T-helper 9 cell (primary cell): ENCODE results near the gene SLC25A6.
"Not testable (repeated sequence)": the region's sequence is repeated elsewhere in the genome, so short reads cannot be mapped to it uniquely, and the experiment has no call there.

Source experiments
- DNase-seq: peaks from one replicate; pipeline ENCODE4 v3.0.0-alpha.2; 2020
- total RNA-seq, 2 donors: gene quantifications; one replicate each; lab custom pipeline; 2026; lab: John Stamatoyannopoulos, UW

SLC25A6 gene
- total RNA-seq = 252 to 303 reads per million in 2 donors

GRCh38 chrX:1391707-1392375 lies at the start of gene SLC25A6:
Gene SLC25A6 (minus strand): TSS chrX:1392113. CDS start chrX:1392009, 104 bp downstream.
- peak; percentile 99 for DNase-seq

GRCh38 chrX:1440506-1440905 lies 48.6 kb upstream of the SLC25A6 start:
- DNase-seq = no peak

GRCh38 chrX:1435241-1435895 lies 43.5 kb upstream of the SLC25A6 start:
- DNase-seq = no peak

GRCh38 chrX:1434871-1435240 lies 42.9 kb upstream of the SLC25A6 start:
- no peak for DNase-seq

- DNase-seq = no peak
Observed at GRCh38 chrX:1433646-1434357, 41.9 kb upstream of the SLC25A6 start.

GRCh38 chrX:1430451-1430850 lies 38.5 kb upstream of the SLC25A6 start:
- DNase-seq = no peak

GRCh38 chrX:1427756-1428155 lies 35.8 kb upstream of the SLC25A6 start:
- no peak for DNase-seq

- DNase-seq = not testable (repeated sequence)
Observed at GRCh38 chrX:1426321-1426720, 34.4 kb upstream of the SLC25A6 start.

- no peak for DNase-seq
Observed at GRCh38 chrX:1425381-1425780, 33.5 kb upstream of the SLC25A6 start.

GRCh38 chrX:1424147-1424851 lies 32.4 kb upstream of the SLC25A6 start:
- no peak for DNase-seq

GRCh38 chrX:1423215-1423614 lies 31.3 kb upstream of the SLC25A6 start:
- no peak for DNase-seq

GRCh38 chrX:1422135-1422465 lies 30.2 kb upstream of the SLC25A6 start:
- no peak for DNase-seq

- no peak for DNase-seq
Observed at GRCh38 chrX:1421433-1422134, 29.7 kb upstream of the SLC25A6 start.

GRCh38 chrX:1420371-1420770 lies 28.5 kb upstream of the SLC25A6 start:
- no peak for DNase-seq

GRCh38 chrX:1419545-1420355 lies 27.8 kb upstream of the SLC25A6 start:
- DNase-seq = no peak

GRCh38 chrX:1418901-1419544 lies 27.1 kb upstream of the SLC25A6 start:
- no peak for DNase-seq

- DNase-seq = no peak
Observed at GRCh38 chrX:1417921-1418771, 26.2 kb upstream of the SLC25A6 start.

- DNase-seq = no peak
Observed at GRCh38 chrX:1416965-1417760, 25.2 kb upstream of the SLC25A6 start.

GRCh38 chrX:1416327-1416784 lies 24.4 kb upstream of the SLC25A6 start:
- no peak for DNase-seq
